ACC112 (cell line): ENCODE measurements around the gene PRRX2.
"Not testable (repeated sequence)": the region's sequence is repeated elsewhere in the genome, so short reads cannot be mapped to it uniquely, and the experiment has no call there.

Experiments
- H2AFZ ChIP-seq: fragments of 200-600 bp; sonication (generic); one replicate; pipeline ENCODE4 v1.6.0; 2017; ENCODE audit warnings: antibody characterized with exemption, low read length; ENCODE audit not compliant: unreplicated experiment
- H3K27ac ChIP-seq: fragments of 200-600 bp; sonication (generic); 2 replicates; pipeline ENCODE4 v1.5.1; 2014; ENCODE audit warnings: low read depth, mild to moderate bottlenecking, antibody characterized with exemption, low read length, moderate library complexity
- H3K27me3 ChIP-seq: fragments of 200-600 bp; sonication (generic); 2 replicates; pipeline ENCODE4 v1.6.1; 2014; ENCODE audit warnings: mild to moderate bottlenecking, antibody characterized with exemption, low read length, moderate library complexity, mixed read lengths; ENCODE audit not compliant: insufficient read depth
- H3K36me3 ChIP-seq: fragments of 200-600 bp; sonication (generic); 2 replicates; pipeline ENCODE4 v1.6.1; 2016; ENCODE audit warnings: mild to moderate bottlenecking, antibody characterized with exemption, low read length, moderate library complexity, mixed read lengths; ENCODE audit not compliant: insufficient read depth
- H3K4me1 ChIP-seq: fragments of 200-600 bp; sonication (generic); one replicate; pipeline ENCODE4 v1.6.1; 2016; ENCODE audit warnings: low read length, mixed read lengths; ENCODE audit not compliant: insufficient read depth, unreplicated experiment, control insufficient read depth
- H3K4me3 ChIP-seq: fragments of 200-600 bp; sonication (generic); 2 replicates; pipeline ENCODE4 v1.5.1; 2014; ENCODE audit warnings: mild to moderate bottlenecking, low read depth, low read length
- H3K79me2 ChIP-seq: fragments of 200-600 bp; sonication (generic); one replicate; pipeline ENCODE4 v1.6.0; 2016; ENCODE audit warnings: low read length; ENCODE audit not compliant: control insufficient read depth, unreplicated experiment, insufficient read depth

Gene PRRX2

DNA sequence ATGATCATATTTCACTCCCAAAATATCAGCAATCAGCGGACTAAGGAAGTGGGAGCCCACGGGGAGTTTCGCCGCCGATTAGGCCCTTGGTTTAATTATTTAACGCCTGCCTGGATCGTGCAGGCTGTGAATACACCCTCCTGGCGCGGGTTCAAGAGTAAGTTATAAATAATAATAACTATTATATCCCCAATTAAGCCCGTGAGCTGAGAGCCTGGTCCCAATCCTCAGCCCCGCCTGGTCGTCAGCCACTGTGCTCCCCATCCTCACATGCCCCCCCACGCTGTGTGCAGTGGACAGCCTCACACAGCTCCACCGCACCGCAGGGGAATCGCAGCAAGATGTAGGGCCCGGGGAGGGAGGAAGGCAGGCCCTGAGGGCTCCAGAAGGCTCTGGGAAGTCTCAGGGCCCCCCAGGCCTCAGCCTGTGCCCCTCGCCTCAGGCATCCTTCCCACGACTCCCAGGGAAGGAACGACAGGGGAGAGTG lies 10.8 kb upstream of the PRRX2 start:
- Histone ChIP-seq H3K79me2 (no peaks in the 10 kb centered on the region), H3K36me3 (no peaks in the 10 kb centered on the region), H3K27ac (no peak overlapping the region), H2AFZ (no peak overlapping the region), H3K4me3 (no peak overlapping the region), H3K27me3 (no peaks in the 10 kb centered on the region), H3K4me1 (peaks cover 12% of the 10 kb centered on the region)

DNA sequence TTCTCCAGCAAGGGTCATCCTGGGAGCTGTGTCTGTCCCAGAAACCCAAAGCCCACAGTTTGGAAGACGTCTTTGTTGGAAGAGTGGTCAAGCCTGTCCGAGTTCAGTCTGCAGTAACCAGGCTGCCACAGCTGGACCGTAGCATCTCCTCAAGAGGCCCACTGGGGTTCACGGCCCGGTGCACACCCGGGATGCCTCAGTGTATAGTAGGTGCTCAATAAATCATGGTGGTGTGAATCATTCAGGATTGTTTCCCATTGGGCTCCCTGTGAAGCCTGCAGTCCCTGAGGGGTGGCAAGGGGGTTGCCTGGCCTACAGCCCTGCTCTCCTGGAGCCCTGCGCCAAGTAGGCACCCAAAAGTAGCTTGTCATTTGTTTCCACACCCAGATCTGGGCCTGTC lies 10.3 kb upstream of the PRRX2 start:
- peaks cover 12% of the 10 kb centered on the region for H3K4me1 ChIP-seq
- H3K27me3 ChIP-seq, result no peaks in the 10 kb centered on the region
- no peak overlapping the region for H3K4me3 ChIP-seq
- no peak overlapping the region for H2AFZ ChIP-seq
- H3K79me2 ChIP-seq, result no peaks in the 10 kb centered on the region
- no peaks in the 10 kb centered on the region for H3K36me3 ChIP-seq
- H3K27ac ChIP-seq, result no peak overlapping the region

DNA sequence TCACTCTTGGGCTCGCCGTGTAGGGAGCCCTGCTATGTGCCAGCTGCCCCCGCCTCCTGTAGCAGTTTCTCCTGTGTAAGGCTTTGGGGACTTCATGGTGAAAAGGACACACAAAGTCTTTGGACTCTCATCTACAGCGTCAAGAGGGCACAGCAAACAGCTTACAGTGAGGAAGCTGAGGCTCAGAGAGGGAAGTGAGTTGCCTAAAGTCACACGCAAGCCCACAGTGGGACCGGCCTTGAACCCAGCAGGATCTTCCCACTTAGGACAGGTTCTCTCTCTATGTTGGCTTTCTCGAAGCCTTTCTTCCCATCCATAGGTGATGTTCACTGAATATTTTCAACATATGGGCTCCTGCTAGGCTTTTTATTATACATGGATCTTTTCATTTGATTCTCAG lies 9.8 kb upstream of the PRRX2 start:
- no peak overlapping the region for H3K27ac ChIP-seq
- no peak overlapping the region for H3K4me3 ChIP-seq
- H3K27me3 ChIP-seq, result no peaks in the 10 kb centered on the region
- peaks cover 12% of the 10 kb centered on the region for H3K4me1 ChIP-seq
- no peaks in the 10 kb centered on the region for H3K79me2 ChIP-seq
- H3K36me3 ChIP-seq, result no peaks in the 10 kb centered on the region
- no peak overlapping the region for H2AFZ ChIP-seq

DNA sequence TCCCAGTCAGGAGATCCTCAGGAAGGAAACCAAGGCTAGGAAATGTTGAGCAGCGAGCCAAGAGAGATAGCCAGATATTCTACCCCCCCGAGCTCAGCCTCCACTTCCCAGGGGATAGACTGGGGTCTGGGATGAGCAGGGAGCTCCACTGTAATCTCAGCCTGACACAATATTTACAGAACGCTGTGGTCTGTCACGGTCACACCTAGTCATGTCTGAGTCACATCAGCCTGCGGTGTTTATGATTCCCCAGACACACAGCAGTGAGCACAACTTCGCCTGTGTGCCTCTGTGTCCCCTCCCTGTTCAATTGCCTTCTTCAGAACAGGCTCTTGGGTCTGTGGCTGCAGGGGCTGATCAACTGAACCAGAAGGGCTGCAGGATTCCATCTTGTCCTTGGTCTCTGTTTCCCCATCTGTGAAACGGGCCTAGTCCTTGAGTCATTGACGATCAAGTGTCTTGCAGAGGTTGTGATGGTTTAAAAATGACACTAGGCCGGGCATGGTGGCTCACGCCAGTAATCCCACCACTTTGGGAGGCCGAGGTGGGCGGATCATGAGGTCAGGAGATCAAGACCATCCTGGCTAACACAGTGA lies 8.6 kb upstream of the PRRX2 start:
- Histone ChIP-seq H2AFZ (no peak overlapping the region), H3K79me2 (no peaks in the 10 kb centered on the region), H3K4me1 (peaks cover 12% of the 10 kb centered on the region), H3K27me3 (no peaks in the 10 kb centered on the region), H3K36me3 (no peaks in the 10 kb centered on the region), H3K4me3 (no peak overlapping the region), H3K27ac (no peak overlapping the region)

GRCh38 chr9:129661029-129661428 lies 4.4 kb upstream of the PRRX2 start:
- Histone ChIP-seq H2AFZ (no peak overlapping the region), H3K27me3 (no peaks in the 10 kb centered on the region), H3K27ac (no peak overlapping the region), H3K36me3 (no peaks in the 10 kb centered on the region), H3K4me1 (peaks cover 12% of the 10 kb centered on the region), H3K79me2 (no peaks in the 10 kb centered on the region), H3K4me3 (no peak overlapping the region)

GRCh38 chr9:129662239-129662638 lies 3.2 kb upstream of the PRRX2 start:
- H3K4me3 ChIP-seq, H3K79me2 ChIP-seq, H3K27me3 ChIP-seq, H3K4me1 ChIP-seq, H3K27ac ChIP-seq, H2AFZ ChIP-seq, H3K36me3 ChIP-seq: not testable (repeated sequence)

GRCh38 chr9:129664746-129665388 lies 580 bp upstream of the PRRX2 start:
- Histone ChIP-seq H3K4me1 (peaks cover 13% of the 10 kb centered on the region), H3K27me3 (no peaks in the 10 kb centered on the region), H3K4me3 (peak overlapping the region; percentile 89), H3K27ac (no peak overlapping the region), H2AFZ (no peak overlapping the region), H3K36me3 (no peaks in the 10 kb centered on the region), H3K79me2 (peaks cover 24% of the 10 kb centered on the region)

GRCh38 chr9:129665814-129666520 lies 520 bp downstream of the PRRX2 start:
- peaks cover 13% of the 10 kb centered on the region for H3K4me1 ChIP-seq
- no peaks in the 10 kb centered on the region for H3K27me3 ChIP-seq
- H2AFZ ChIP-seq, result peak overlapping the region; percentile 75
- H3K36me3 ChIP-seq, result no peaks in the 10 kb centered on the region
- H3K27ac ChIP-seq, result no peak overlapping the region
- peaks cover 31% of the 10 kb centered on the region for H3K79me2 ChIP-seq
- peak overlapping the region; percentile 89 for H3K4me3 ChIP-seq

- Histone ChIP-seq H3K79me2 (peaks cover 32% of the 10 kb centered on the region), H3K27me3 (no peaks in the 10 kb centered on the region), H3K27ac (no peak overlapping the region), H3K36me3 (no peaks in the 10 kb centered on the region), H3K4me1 (peaks cover 17% of the 10 kb centered on the region), H2AFZ (no peak overlapping the region), H3K4me3 (peak overlapping the region; percentile 89)
Measured at GRCh38 chr9:129666575-129666974, 1.1 kb downstream of the PRRX2 start.

GRCh38 chr9:129667378-129667777 lies 1.9 kb downstream of the PRRX2 start:
- peak overlapping the region; percentile 89 for H3K4me3 ChIP-seq
- peaks cover 17% of the 10 kb centered on the region for H3K4me1 ChIP-seq
- H3K36me3 ChIP-seq, result no peaks in the 10 kb centered on the region
- peaks cover 35% of the 10 kb centered on the region for H3K79me2 ChIP-seq
- H3K27ac ChIP-seq, result peak overlapping the region; percentile 32; the same call in 1 of the 2 replicates
- H2AFZ ChIP-seq, result no peak overlapping the region
- no peaks in the 10 kb centered on the region for H3K27me3 ChIP-seq

DNA sequence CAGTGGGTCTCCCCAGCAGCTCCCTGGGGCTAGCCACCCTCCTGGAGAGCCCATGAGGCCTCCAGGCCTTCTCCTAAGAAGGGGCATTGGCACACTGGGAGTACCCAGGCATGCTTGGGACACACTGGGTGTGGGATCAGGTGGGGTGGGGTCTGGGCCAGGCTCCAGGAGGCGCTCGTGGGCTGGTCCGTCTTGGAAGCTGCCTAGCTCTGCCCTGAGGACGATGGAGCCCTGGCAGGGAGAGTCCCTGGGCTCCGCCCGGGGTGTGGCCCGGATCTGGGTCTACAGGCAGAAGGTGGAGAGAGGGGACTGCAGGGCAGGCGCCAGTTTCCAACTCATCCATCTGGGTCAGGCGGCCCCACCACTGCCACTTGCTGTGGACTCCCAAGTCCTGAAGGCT lies 2.4 kb downstream of the PRRX2 start:
- Histone ChIP-seq H3K4me3 (peak overlapping the region; percentile 89), H2AFZ (no peak overlapping the region), H3K27ac (peak overlapping the region; percentile 32; the same call in 1 of the 2 replicates), H3K27me3 (no peaks in the 10 kb centered on the region), H3K36me3 (no peaks in the 10 kb centered on the region), H3K79me2 (peaks cover 35% of the 10 kb centered on the region), H3K4me1 (peaks cover 17% of the 10 kb centered on the region)
